A549 (cell line): ENCODE measurements around the gene FFAR1. TPM values are rescaled to one million over a fixed set of nuclear protein-coding genes. Genes with fewer than 3 reads are reported as not detected.

ENCODE experiments used
- ATAC-seq, 2 experiments: fragments of 200-7000 bp in 1 of 2; fragments of >200 bp in 1 of 2; cut with Nextera tagmentation in 1 of 2; cut with Tn5 transposase in 1 of 2; 3 replicates each; pipeline versions ENCODE4 v1.8.0 to v1.9.1; 2018 to 2020; ENCODE audit warnings: mild to moderate bottlenecking in 1 of 2, moderate library complexity in 1 of 2
- CTCF ChIA-PET: fragments of 300-600 bp; sonication (Branson Sonifier 250); formaldehyde crosslinking; extraction: SDS; loops from one replicate; lab custom pipeline; 2021; ENCODE audit warnings: antibody characterized with exemption, inconsistent platforms; lab: Yijun Ruan, JAX
- POLR2A ChIA-PET: fragments of 350-600 bp; formaldehyde crosslinking; extraction: SDS; loops from one replicate; lab custom pipeline; 2021; ENCODE audit warnings: antibody characterized with exemption, inconsistent platforms; lab: Yijun Ruan, JAX
- DNase-seq, 2 experiments: peaks; one replicate each; pipeline versions ENCODE4 v3.0.0 to v3.0.0-alpha.2; 2011 to 2016; ENCODE audit warnings: low read depth in 1 of 2, low spot score in 1 of 2
- FAIRE-seq: peaks from 2 replicates; lab custom pipeline; 2011; peaks lifted over from hg19 to GRCh38; lab: Jason Lieb, UNC
- H3K27ac ChIP-seq, 2 experiments: fragments of >200 bp; sonication (Bioruptor Twin); formaldehyde crosslinking; 3 replicates each; pipeline ENCODE4 v1.5.1; 2016 to 2017
- H3K4me1 ChIP-seq: fragments of >200 bp; sonication (Bioruptor Twin); formaldehyde crosslinking; 3 replicates; pipeline ENCODE4 v1.6.1; 2016
- H3K4me2 ChIP-seq: fragments of >200 bp; sonication (Bioruptor Twin); formaldehyde crosslinking; 3 replicates; pipeline ENCODE4 v1.6.1; 2016
- H3K4me3 ChIP-seq: fragments of >200 bp; sonication (Bioruptor Twin); formaldehyde crosslinking; 3 replicates; pipeline ENCODE4 v1.5.1; 2016
- H3K9me3 ChIP-seq: fragments of >200 bp; sonication (Bioruptor Twin); formaldehyde crosslinking; 3 replicates; pipeline ENCODE4 v1.6.1; 2016
- BHLHE40 ChIP-seq: IDR thresholded peaks from 2 replicates; pipeline ENCODE4 v1.6.1; 2012; ENCODE audit warnings: low read depth, low read length, inconsistent platforms
- CBX2 ChIP-seq: fragments of 200-600 bp; sonication (generic); IDR thresholded peaks from 2 replicates; pipeline ENCODE4 v1.6.1; 2016; ENCODE audit warnings: low read depth, mild to moderate bottlenecking, borderline replicate concordance
- CBX8 ChIP-seq: fragments of 200-600 bp; sonication (generic); IDR thresholded peaks from 2 replicates; pipeline ENCODE4 v1.6.1; 2016
- CTCF ChIP-seq: fragments of >200 bp; sonication (Bioruptor Twin); formaldehyde crosslinking; IDR thresholded peaks from 3 replicates; pipeline ENCODE4 v1.5.1; 2016
- FOSB ChIP-seq: fragments of 250-450 bp; sonication (Bioruptor Pico); IDR thresholded peaks from 2 replicates; pipeline ENCODE4 v1.5.0; 2020; ENCODE audit warnings: mild to moderate bottlenecking, moderate library complexity
- HEYL ChIP-seq: fragments of 250-450 bp; sonication (Bioruptor Pico); IDR thresholded peaks from 2 replicates; pipeline ENCODE4 v1.8.0; 2021; ENCODE audit warnings: mild to moderate bottlenecking, moderate library complexity
- HMGXB4 ChIP-seq: fragments of 250-450 bp; sonication (Bioruptor Pico); IDR thresholded peaks from 2 replicates; pipeline ENCODE4 v1.5.0; 2021; ENCODE audit warnings: mild to moderate bottlenecking, moderate library complexity, borderline replicate concordance
- HOXA7 ChIP-seq: fragments of 250-450 bp; sonication (Bioruptor Pico); IDR thresholded peaks from 2 replicates; pipeline ENCODE4 v1.5.0; 2020; ENCODE audit warnings: mild to moderate bottlenecking, moderate library complexity
- JUN ChIP-seq, 2 experiments: fragments of >200 bp; sonication (Bioruptor Twin); formaldehyde crosslinking; IDR thresholded peaks; 2 replicates in 1 of 2; 3 replicates in 1 of 2; pipeline ENCODE4 v1.6.1; 2016 to 2017
- JUNB ChIP-seq: fragments of >200 bp; sonication (Bioruptor Twin); formaldehyde crosslinking; IDR thresholded peaks from 2 replicates; pipeline ENCODE4 v1.6.1; 2016
- MAX ChIP-seq: IDR thresholded peaks from 2 replicates; pipeline ENCODE4 v1.6.1; 2012
- MAZ ChIP-seq: fragments of 150-350 bp; IDR thresholded peaks from 2 replicates; pipeline ENCODE4 v1.6.1; 2014; ENCODE audit warnings: antibody characterized with exemption, low read depth, low read length, borderline replicate concordance
- NFE2L2 ChIP-seq: fragments of 150-350 bp; conservative IDR thresholded peaks from 2 replicates; pipeline ENCODE4 v1.6.1; 2014; ENCODE audit warnings: low read length
- NPAS2 ChIP-seq: fragments of 250-450 bp; sonication (Bioruptor Pico); IDR thresholded peaks from 2 replicates; pipeline ENCODE4 v1.8.0; 2022; ENCODE audit warnings: mild to moderate bottlenecking, moderate library complexity, borderline replicate concordance
- NR3C1 ChIP-seq: fragments of >200 bp; sonication (Bioruptor Twin); formaldehyde crosslinking; IDR thresholded peaks from 3 replicates; pipeline ENCODE4 v1.6.1; 2017
- PHF8 ChIP-seq: fragments of 200-600 bp; sonication (generic); IDR thresholded peaks from 2 replicates; pipeline ENCODE4 v1.6.1; 2016; ENCODE audit warnings: low read depth, mild to moderate bottlenecking, antibody characterized with exemption, moderate library complexity, borderline replicate concordance
- RAD21 ChIP-seq, 2 experiments: fragments of >200 bp in 1 of 2; sonication (Bioruptor Twin) in 1 of 2; formaldehyde crosslinking in 1 of 2; IDR thresholded peaks in 1 of 2; conservative IDR thresholded peaks in 1 of 2; 2 replicates in 1 of 2; 3 replicates in 1 of 2; pipeline ENCODE4 v1.6.1; 2012 to 2018; ENCODE audit warnings: inconsistent platforms in 1 of 2
- SMC3 ChIP-seq: fragments of >200 bp; sonication (Bioruptor Twin); formaldehyde crosslinking; IDR thresholded peaks from 3 replicates; pipeline ENCODE4 v1.6.1; 2018; ENCODE audit warnings: inconsistent platforms
- TFCP2L1 ChIP-seq: fragments of 250-450 bp; sonication (Bioruptor Pico); IDR thresholded peaks from 2 replicates; pipeline ENCODE4 v1.5.0; 2021; ENCODE audit warnings: mild to moderate bottlenecking
- USF2 ChIP-seq: fragments of 450-650 bp; IDR thresholded peaks from 2 replicates; pipeline ENCODE4 v1.6.1; 2014; ENCODE audit warnings: antibody characterized with exemption
- ZNF302 ChIP-seq: fragments of 250-450 bp; sonication (Bioruptor Pico); IDR thresholded peaks from 2 replicates; pipeline ENCODE4 v1.9.0; 2021; ENCODE audit warnings: inconsistent platforms, mild to moderate bottlenecking, moderate library complexity
- ZSCAN20 ChIP-seq: fragments of 250-450 bp; sonication (Bioruptor Pico); IDR thresholded peaks from 2 replicates; pipeline ENCODE4 v1.8.0; 2022; ENCODE audit warnings: mild to moderate bottlenecking, moderate library complexity
- WGBS: methylation state at CpG from one replicate; pipeline ENCODE4 v1.1.6; 2017; ENCODE audit errors: missing lambda C conversion rate; 5-methylcytosine and 5-hydroxymethylcytosine counted together
- polyA plus RNA-seq, 4 experiments: library from polyadenylated mRNA; depleted of rRNA in 3 of 4; stranded (reverse); fragments of >200 nt; fragmentation: RNase III in 1 of 4; extraction: RNeasy Plus Mini Kit Qiagen cat#74134 plus additional on column Dnase treatment in 1 of 4; gene quantifications; 2 replicates in 3 of 4; 3 replicates in 1 of 4; pipeline ENCODE4 v1.2.3, GENCODE V29; 2011 to 2017

The FFAR1 gene
- polyA plus RNA-seq, 2 of the 4 experiments (the other 2 are of a cell fraction): not detected

- ATAC-seq (no peak), FAIRE-seq (peak; percentile 36), DNase-seq (no peak)
- Histone ChIP-seq H3K4me3 (no peak overlapping the region), H3K27ac (no peak overlapping the region), H3K4me1 (no peaks in the 10 kb centered on the region), H3K4me2 (no peak overlapping the region), H3K9me3 (peaks cover 58% of the 10 kb centered on the region)
- WGBS: 34% methylated on average over 2 of the region's 2 CpGs
- TF ChIP-seq PHF8: no peak
- no peak for TF ChIP-seq HMGXB4
- TF ChIP-seq MAZ: no peak
- no peak for TF ChIP-seq USF2
- no peak for TF ChIP-seq NR3C1
- no peak for TF ChIP-seq MAX
- no peak for TF ChIP-seq CTCF
- TF ChIP-seq SMC3: no peak
- no peak for TF ChIP-seq ZNF302 (CRISPR knock-in tag)
- no peak for TF ChIP-seq JUN (IDR thresholded peaks at IDR 0.05)
- CTCF ChIA-PET: interaction anchor here (0.7 to 6.0 kb wide), 8 partner anchors 19 to 112 kb away, joined by 3 to 29 read pairs (median 4); no protein-coding TSS in a partner anchor
- POLR2A ChIA-PET: no interaction called here
These were observed 35.8 kb downstream of the FFAR1 start for GRCh38 chr19:35383536-35383935.

- H3K4me3 ChIP-seq: no peak overlapping the region
- no peak overlapping the region for H3K27ac ChIP-seq
- no peak for DNase-seq
- no peak for ATAC-seq
- H3K9me3 ChIP-seq: peaks cover 49% of the 10 kb centered on the region
- H3K4me1 ChIP-seq: no peaks in the 10 kb centered on the region
- 40% methylated on average over 6 of the region's 6 CpGs for WGBS
- ChIA-PET CTCF (interaction anchor here (0.5 to 3.1 kb wide), 6 partner anchors 9 to 105 kb away, joined by 3 to 12 read pairs (median 4); no protein-coding TSS in a partner anchor), POLR2A (no interaction called here)
- no peak for TF ChIP-seq TFCP2L1 (CRISPR knock-in tag)
- peak; percentile 96 for FAIRE-seq
- no peak overlapping the region for H3K4me2 ChIP-seq
These were observed 40.8 kb downstream of the FFAR1 start for GRCh38 chr19:35388277-35389054.

- 7% methylated on average over 6 of the region's 6 CpGs for WGBS
- peaks cover 42% of the 10 kb centered on the region for H3K9me3 ChIP-seq
- POLR2A ChIA-PET: no interaction called here
- H3K27ac ChIP-seq: no peak overlapping the region
- TF ChIP-seq NR3C1 (no peak), HOXA7 (no peak), BHLHE40 (no peak), NPAS2 (no peak), FOSB (CRISPR knock-in tag) (no peak), ZSCAN20 (CRISPR knock-in tag) (no peak), RAD21 (conservative IDR thresholded peaks at IDR 0.05 in 1 of 2, IDR thresholded peaks at IDR 0.05 in 1 of 2) (no peak), NFE2L2 (no peak), HEYL (CRISPR knock-in tag) (no peak), CBX8 (no peak), CBX2 (no peak), JUNB (no peak)
- TF ChIP-seq, all 56 proteins: peak for 0
- Histone ChIP-seq H3K4me1 (no peaks in the 10 kb centered on the region), H3K4me2 (no peak overlapping the region), H3K4me3 (no peak overlapping the region)
- no peak for ATAC-seq
- DNase-seq: no peak
- CTCF ChIA-PET: interaction anchor here (0.8 to 3.1 kb wide), 7 partner anchors 8 to 109 kb away, joined by 3 to 12 read pairs (median 3); no protein-coding TSS in a partner anchor
- FAIRE-seq: no peak
These were observed 41.6 kb downstream of the FFAR1 start for GRCh38 chr19:35389192-35389861.
